T-cell (primary cell): Measurements from ENCODE around the gene ISL2. TPM values are rescaled to one million over a fixed set of nuclear protein-coding genes. Genes with fewer than 3 reads are reported as not detected.
"Not testable (repeated sequence)": the region's sequence is repeated elsewhere in the genome, so short reads cannot be mapped to it uniquely, and the experiment has no call there.

ENCODE experiments used
- ATAC-seq, 4 experiments: fragments of 200-7000 bp in 3 of 4; fragments of 150-1000 bp in 1 of 4; cut with Tn5 transposase; replicated peaks in 1 of 4; 1 replicate in 3 of 4; 2 replicates in 1 of 4; pipeline ENCODE4 v1.10.0; 2021; ENCODE audit warnings: moderate library complexity in 3 of 4, mild to moderate bottlenecking in 2 of 4, moderate number of reproducible peaks in 1 of 4
- CTCF ChIA-PET, 2 donors: fragments of 300-600 bp; sonication (Branson Sonifier 250); formaldehyde crosslinking; loops; one replicate each; lab custom pipeline; 2022; ENCODE audit warnings: antibody characterized with exemption in 2 of 2; lab: Charles Lee
- POLR2A ChIA-PET, 2 donors: fragments of 300-600 bp; sonication (Branson Sonifier 250); formaldehyde crosslinking; loops; one replicate each; lab custom pipeline; 2022; ENCODE audit warnings: antibody characterized with exemption in 2 of 2; lab: Charles Lee
- DNase-seq, 35 experiments: peaks; one replicate each; pipeline versions ENCODE4 v3.0.0 to v3.0.0-alpha.2; 2013 to 2023
- H3K27ac ChIP-seq: one replicate; pipeline ENCODE4 v1.5.1; 2013; ENCODE audit warnings: low read length
- H3K27me3 ChIP-seq, 2 experiments: replicated peaks in 1 of 2; 1 replicate in 1 of 2; 2 replicates in 1 of 2; pipeline versions ENCODE4 v1.6.1 to v1.7.0; 2013; ENCODE audit warnings: low read length in 1 of 2, mixed read lengths in 1 of 2; ENCODE audit not compliant: control insufficient read depth in 2 of 2, insufficient read depth in 2 of 2; ENCODE audit errors: extremely low read depth in 1 of 2
- H3K36me3 ChIP-seq, 2 donors: 1 replicate in 1 of 2; 2 replicates in 1 of 2; pipeline versions ENCODE4 v1.6.1 to v1.7.0; 2013; ENCODE audit warnings: low read length in 1 of 2; ENCODE audit not compliant: control insufficient read depth in 2 of 2, insufficient read depth in 1 of 2; ENCODE audit errors: extremely low read depth in 1 of 2
- H3K4me1 ChIP-seq, 2 experiments: 1 replicate in 1 of 2; 2 replicates in 1 of 2; pipeline versions ENCODE4 v1.6.1 to v1.7.0; 2013; ENCODE audit warnings: low read length in 2 of 2, mixed read lengths in 1 of 2; ENCODE audit not compliant: insufficient read depth in 2 of 2, control insufficient read depth in 1 of 2; ENCODE audit errors: extremely low read depth in 1 of 2
- H3K4me3 ChIP-seq, 2 donors: 1 replicate in 1 of 2; 2 replicates in 1 of 2; pipeline versions ENCODE4 v1.5.1 to v1.7.0; 2013; ENCODE audit warnings: mild to moderate bottlenecking in 2 of 2, low read length in 1 of 2, moderate library complexity in 1 of 2; ENCODE audit not compliant: control insufficient read depth in 1 of 2; ENCODE audit errors: extremely low read depth in 1 of 2
- H3K9me3 ChIP-seq: 2 replicates; pipeline ENCODE4 v1.7.0; 2013
- H3K27ac Mint-ChIP-seq, 2 donors: one replicate each; pipeline ENCODE4 v1.8.0; 2020 to 2021; ENCODE audit warnings: mild to moderate bottlenecking in 2 of 2, mixed read lengths in 2 of 2
- H3K27me3 Mint-ChIP-seq, 2 donors: one replicate each; pipeline ENCODE4 v1.8.0; 2021 to 2022; ENCODE audit warnings: mixed read lengths in 2 of 2
- H3K36me3 Mint-ChIP-seq: one replicate; pipeline ENCODE4 v1.8.0; 2021; ENCODE audit warnings: mixed read lengths
- H3K4me1 Mint-ChIP-seq, 3 donors: one replicate each; pipeline ENCODE4 v1.8.0; 2020 to 2022; ENCODE audit warnings: mixed read lengths in 3 of 3, mild to moderate bottlenecking in 1 of 3
- H3K4me3 Mint-ChIP-seq, 3 donors: one replicate each; pipeline ENCODE4 v1.8.0; 2020 to 2022; ENCODE audit warnings: mild to moderate bottlenecking in 3 of 3, mixed read lengths in 3 of 3, moderate library complexity in 3 of 3
- H3K9me3 Mint-ChIP-seq, 3 donors: one replicate each; pipeline ENCODE4 v1.8.0; 2020 to 2022; ENCODE audit warnings: mixed read lengths in 3 of 3
- WGBS: methylation state at CpG from one replicate; pipeline ENCODE4 v1.1.5; 2013; ENCODE audit warnings: missing lambda C conversion rate; ENCODE audit not compliant: insufficient coverage; 5-methylcytosine and 5-hydroxymethylcytosine counted together
- total RNA-seq, 35 experiments: library from RNA in 6 of 35; stranded (reverse) in 6 of 35; fragments of 120-200 nt in 1 of 35; gene quantifications; one replicate each; pipeline versions ENCODE4 v1.2.1 to v1.2.4 and lab custom pipeline; 2013 to 2026

Gene ISL2
- total RNA-seq, 5 donors from 2014 or later (not counting 1 experiment from before 2014, with no cell fraction given) = 0.23 to 0.44 (median 0.26) TPM; not detected in 2

DNA sequence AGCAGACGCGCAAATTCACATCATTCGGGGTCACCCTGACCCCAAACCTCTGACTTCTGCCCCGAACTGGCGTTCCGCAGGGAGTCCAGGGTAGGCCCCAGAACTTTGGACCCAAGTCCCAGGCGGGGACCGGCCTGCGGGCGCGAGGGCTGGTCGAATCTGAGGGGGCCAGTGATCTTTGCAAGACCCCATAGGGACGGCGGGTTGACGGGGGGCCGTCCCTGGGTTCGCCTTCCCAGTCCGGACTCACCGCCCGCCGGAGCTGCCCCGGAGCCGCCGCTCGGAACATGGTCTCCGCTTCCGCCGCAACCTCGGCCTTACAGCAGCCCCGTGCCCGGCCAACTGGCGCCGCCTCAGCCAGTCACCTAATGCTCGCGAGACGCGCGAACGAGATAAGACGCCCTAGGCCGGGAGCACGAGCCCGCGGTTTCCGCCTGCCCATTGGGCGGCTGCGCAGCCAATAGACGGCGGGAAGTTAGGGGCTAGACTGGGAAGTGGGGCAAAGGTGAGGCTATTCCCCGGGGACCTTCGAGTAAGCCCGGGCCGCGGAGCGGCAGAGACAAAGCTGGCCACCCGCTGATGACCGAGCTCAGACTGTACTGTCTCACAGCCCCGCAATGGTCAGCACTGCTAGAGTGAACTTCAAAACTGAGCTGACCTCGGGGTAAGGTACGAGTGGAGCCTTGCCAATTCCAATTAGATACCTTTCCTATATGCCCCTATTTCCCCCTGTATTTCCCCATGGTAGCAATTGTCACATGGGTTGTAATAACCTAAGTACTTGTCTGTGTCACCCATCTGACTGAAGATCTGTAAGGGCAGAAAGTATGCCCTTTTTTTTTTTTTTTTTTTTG is 25.2 kb upstream of the ISL2 start, which contains the start of gene ETFA:
TSS of gene ETFA (minus strand) at position 370 of the 854 bp plus-strand sequence. CDS start at position 289, 81 bp downstream.
- no peaks in the 10 kb centered on the region for H3K27me3 Mint-ChIP-seq
- POLR2A ChIA-PET = interaction anchor here in 1 of 2 donors (0.6 kb wide), 1 partner anchor 40 kb away, joined by 3 read pairs; no protein-coding TSS in a partner anchor
- no peaks in the 10 kb centered on the region for H3K9me3 Mint-ChIP-seq
- under 1% methylated on average over 58 of the region's 60 CpGs for WGBS
- H3K27ac Mint-ChIP-seq = peak within 1 kb of the TSS; percentile 71 to 78
- H3K4me1 Mint-ChIP-seq = peaks cover 36 to 51% (median 37%) of the 10 kb centered on the region in 3 donors
- no peaks in the 10 kb centered on the region for H3K9me3 ChIP-seq
- no peaks in the 10 kb centered on the region for H3K36me3 ChIP-seq
- peak; percentile 96 to 98 (median 98) for ATAC-seq
- no peaks in the 10 kb centered on the region for H3K36me3 Mint-ChIP-seq
- peaks cover 4 to 17% of the 10 kb centered on the region in 2 experiments for H3K4me1 ChIP-seq
- CTCF ChIA-PET = no interaction called here
- H3K27me3 ChIP-seq = no peaks in the 10 kb centered on the region
- DNase-seq = peak; percentile 62 to 92 (median 79)
- H3K4me3 ChIP-seq = peak within 1 kb of the TSS; percentile 94 to 97
- peak within 1 kb of the TSS; percentile 40 for H3K27ac ChIP-seq
- peak within 1 kb of the TSS; percentile 87 to 92 (median 87) for H3K4me3 Mint-ChIP-seq

DNA sequence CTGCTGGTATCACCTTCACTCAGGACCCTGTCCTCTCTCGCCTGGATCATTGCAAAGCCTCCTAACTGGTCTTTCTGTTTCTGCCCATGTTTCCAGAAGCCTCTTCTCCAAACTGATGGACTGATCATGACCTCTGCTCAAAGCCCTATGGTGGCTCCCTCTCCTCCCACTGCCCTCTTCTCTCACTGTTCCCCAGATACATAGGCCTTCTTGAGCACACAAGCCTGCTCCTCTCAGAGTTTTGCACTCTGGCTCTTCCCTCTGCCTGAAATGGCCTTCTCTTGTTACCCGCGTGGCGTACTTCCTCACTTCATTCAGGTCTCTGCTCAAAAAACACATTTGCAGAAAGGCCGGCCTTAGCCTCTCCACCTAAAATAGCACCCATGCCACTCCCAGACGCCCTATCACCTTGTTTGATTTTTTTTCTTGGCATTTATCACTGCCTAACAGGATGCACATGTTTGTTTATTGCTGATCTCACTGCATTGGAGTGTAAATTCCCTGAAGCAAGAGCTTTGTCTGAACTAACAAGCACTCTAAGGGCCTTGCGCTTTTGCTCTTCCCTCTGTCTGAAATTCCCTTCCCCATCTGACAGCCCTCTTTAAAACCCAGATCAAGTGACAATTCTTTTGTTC is 23.9 kb upstream of the ISL2 start:
- peaks cover 32 to 42% (median 33%) of the 10 kb centered on the region in 3 donors for H3K4me1 Mint-ChIP-seq
- ATAC-seq (no peak), DNase-seq (no peak)
- 90% methylated on average over 7 of the region's 7 CpGs for WGBS
- Histone ChIP-seq H3K27me3 (no peaks in the 10 kb centered on the region), H3K9me3 (no peaks in the 10 kb centered on the region), H3K4me1 (peaks cover 4 to 17% of the 10 kb centered on the region in 2 experiments), H3K27ac (no peak overlapping the region), H3K4me3 (no peak overlapping the region), H3K36me3 (no peaks in the 10 kb centered on the region)
- peak overlapping the region; percentile 87 to 92 (median 87) for H3K4me3 Mint-ChIP-seq
- ChIA-PET POLR2A (interaction anchor here in 1 of 2 donors (0.7 kb wide), 1 partner anchor 17 kb away, joined by 3 read pairs; no protein-coding TSS in a partner anchor), CTCF (no interaction called here)
- no peaks in the 10 kb centered on the region for H3K9me3 Mint-ChIP-seq
- peak overlapping the region in 1 of 2 donors; percentile 11 for H3K27ac Mint-ChIP-seq
- H3K36me3 Mint-ChIP-seq = no peaks in the 10 kb centered on the region
- no peaks in the 10 kb centered on the region for H3K27me3 Mint-ChIP-seq

DNA sequence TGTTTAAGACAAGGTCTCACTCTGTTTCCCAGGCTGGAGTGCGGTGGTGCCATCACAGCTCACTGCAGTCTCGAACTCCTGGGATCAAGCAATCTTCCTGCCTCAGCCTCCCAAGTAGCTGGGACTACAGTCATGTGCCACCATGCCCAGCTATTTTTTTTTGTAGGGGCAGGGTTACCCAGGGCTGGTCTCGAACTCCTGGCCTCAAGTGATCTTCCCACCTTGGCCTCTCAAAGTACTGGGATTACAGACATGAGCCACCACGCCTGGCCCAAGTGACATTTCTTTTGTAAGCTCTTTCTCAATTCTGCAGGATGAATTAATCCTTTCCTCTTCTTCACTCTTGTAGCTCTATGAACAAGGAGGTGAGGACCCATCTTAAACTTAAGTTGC is 23.4 kb upstream of the ISL2 start:
- 96% methylated on average over 4 of the region's 4 CpGs for WGBS
- H3K36me3 ChIP-seq, H3K9me3 ChIP-seq, CTCF ChIA-PET, H3K27me3 ChIP-seq, ATAC-seq, H3K27me3 Mint-ChIP-seq, DNase-seq, H3K9me3 Mint-ChIP-seq, H3K4me3 ChIP-seq, H3K27ac ChIP-seq, H3K27ac Mint-ChIP-seq, H3K36me3 Mint-ChIP-seq: not testable (repeated sequence)
- Mint-ChIP-seq H3K4me1 (peaks cover 27 to 37% (median 31%) of the 10 kb centered on the region in 3 donors), H3K4me3 (peak overlapping the region in 2 of 3 donors; percentile 87)
- POLR2A ChIA-PET = interaction anchor here in 1 of 2 donors (0.7 kb wide), 1 partner anchor 17 kb away, joined by 3 read pairs; no protein-coding TSS in a partner anchor
- peaks cover 4 to 17% of the 10 kb centered on the region in 2 experiments for H3K4me1 ChIP-seq

DNA sequence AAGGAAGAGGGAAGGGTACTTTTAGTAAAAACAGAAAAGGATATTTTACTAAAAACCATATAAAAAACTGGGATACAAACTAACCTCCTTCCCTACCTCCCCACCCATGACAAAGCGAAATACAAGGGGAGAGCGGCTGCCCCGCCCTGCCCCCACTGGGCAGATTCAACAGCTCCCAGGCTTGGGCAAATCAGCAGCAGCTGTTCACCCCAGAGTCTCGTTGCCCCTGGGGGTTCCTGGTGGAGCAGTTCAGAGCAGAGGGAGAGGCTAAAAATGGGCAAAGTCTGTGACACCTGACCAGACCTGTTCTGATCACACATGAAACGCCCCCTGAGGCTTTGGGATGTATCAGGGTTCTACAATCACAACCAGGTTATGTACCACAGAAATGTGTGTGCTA is 22.8 kb upstream of the ISL2 start:
- CTCF ChIA-PET = no interaction called here
- WGBS = 69% methylated on average over 5 of the region's 5 CpGs
- POLR2A ChIA-PET = no interaction called here
- Histone ChIP-seq H3K27ac (no peak overlapping the region), H3K9me3 (no peaks in the 10 kb centered on the region), H3K4me1 (peaks cover 4 to 17% of the 10 kb centered on the region in 2 experiments), H3K36me3 (no peaks in the 10 kb centered on the region), H3K27me3 (no peaks in the 10 kb centered on the region), H3K4me3 (no peak overlapping the region)
- Mint-ChIP-seq H3K9me3 (no peaks in the 10 kb centered on the region), H3K27ac (no peak overlapping the region), H3K36me3 (no peaks in the 10 kb centered on the region), H3K27me3 (peaks cover 0 to 3% of the 10 kb centered on the region in 2 donors), H3K4me3 (peak overlapping the region in 1 of 3 donors; percentile 87), H3K4me1 (peaks cover 21 to 31% (median 26%) of the 10 kb centered on the region in 3 donors)
- no peak for ATAC-seq
- no peak for DNase-seq

DNA sequence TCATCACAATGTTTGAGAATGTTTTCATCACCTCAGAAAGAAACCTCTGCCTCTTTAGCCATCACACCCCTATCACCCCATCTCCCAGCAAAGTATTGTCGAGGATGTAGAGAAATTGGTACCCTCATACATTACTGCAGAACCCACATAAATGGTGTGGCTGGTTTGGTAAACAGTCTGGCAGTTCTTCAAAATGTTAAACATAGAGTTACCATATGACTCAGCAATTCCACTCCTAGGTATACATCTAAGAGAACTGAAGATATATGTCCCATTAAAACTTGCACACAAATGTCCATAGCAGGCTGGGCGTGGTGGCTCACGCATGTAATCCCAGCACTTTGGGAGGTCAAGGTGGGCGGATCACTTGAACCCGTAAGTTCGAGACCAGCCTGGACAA is 16.6 kb upstream of the ISL2 start:
- Mint-ChIP-seq H3K36me3 (no peaks in the 10 kb centered on the region), H3K27ac (no peak overlapping the region), H3K4me3 (no peak overlapping the region), H3K4me1 (no peaks in the 10 kb centered on the region), H3K9me3 (no peaks in the 10 kb centered on the region), H3K27me3 (peaks cover 24% of the 10 kb centered on the region in 2 donors)
- Histone ChIP-seq H3K27me3 (peaks cover 2 to 33% of the 10 kb centered on the region in 2 experiments), H3K27ac (no peak overlapping the region), H3K9me3 (no peaks in the 10 kb centered on the region), H3K36me3 (no peaks in the 10 kb centered on the region), H3K4me1 (no peaks in the 10 kb centered on the region), H3K4me3 (no peak overlapping the region)
- no peak for ATAC-seq
- POLR2A ChIA-PET = no interaction called here
- 53% methylated on average over 4 of the region's 6 CpGs for WGBS
- CTCF ChIA-PET = interaction anchor here in 1 of 2 donors (0.7 kb wide), 1 partner anchor 1495 kb away, joined by 3 read pairs; no protein-coding TSS in a partner anchor
- no peak for DNase-seq

DNA sequence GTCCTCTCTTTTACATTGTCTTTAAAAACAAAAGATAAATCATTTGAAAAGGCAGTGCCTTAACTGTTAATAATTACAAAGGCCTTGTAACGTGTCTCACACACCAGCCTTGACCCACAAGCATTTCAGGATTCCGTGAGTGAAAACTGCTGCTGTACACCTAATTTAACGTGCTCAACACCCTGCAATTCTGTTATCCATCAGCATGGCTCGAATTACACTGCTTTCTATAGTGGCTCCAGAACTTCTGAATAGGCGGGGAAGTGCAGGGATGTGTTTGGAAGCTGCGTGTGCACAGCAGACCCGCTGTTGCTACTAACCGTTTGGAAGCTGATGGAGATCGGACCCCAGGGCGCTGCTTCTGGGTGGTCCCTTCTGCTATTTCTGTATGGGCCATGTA is 15.4 kb upstream of the ISL2 start:
- H3K36me3 Mint-ChIP-seq = no peaks in the 10 kb centered on the region
- no peak overlapping the region for H3K4me3 Mint-ChIP-seq
- CTCF ChIA-PET = no interaction called here
- no peak overlapping the region for H3K4me3 ChIP-seq
- H3K27ac ChIP-seq = no peak overlapping the region
- H3K9me3 ChIP-seq = no peaks in the 10 kb centered on the region
- H3K36me3 ChIP-seq = no peaks in the 10 kb centered on the region
- no peak overlapping the region for H3K27ac Mint-ChIP-seq
- H3K27me3 Mint-ChIP-seq = peaks cover 27 to 34% of the 10 kb centered on the region in 2 donors
- ATAC-seq = no peak
- no peaks in the 10 kb centered on the region for H3K9me3 Mint-ChIP-seq
- whole genome bisulfite sequencing = 73% methylated on average over 6 of the region's 10 CpGs
- POLR2A ChIA-PET = no interaction called here
- no peaks in the 10 kb centered on the region for H3K4me1 ChIP-seq
- no peaks in the 10 kb centered on the region for H3K4me1 Mint-ChIP-seq
- no peak for DNase-seq
- peaks cover 6 to 35% of the 10 kb centered on the region in 2 experiments for H3K27me3 ChIP-seq
